ENCODE measurements around the gene CSHL1.

GRCh38 chr17:63940584-63940983 lies 29.5 kb upstream of the CSHL1 start:
- TF ChIP-seq MAX (IDR thresholded peaks at IDR 0.05): no peak
- no peak for TF ChIP-seq MAFK (IDR thresholded peaks at IDR 0.05; ENCODE audit: partially characterized antibody)
- no peak for TF ChIP-seq GATA3 (IDR thresholded peaks at IDR 0.05; ENCODE audit: borderline replicate concordance)
- no peak for TF ChIP-seq POLR2AphosphoS2 (conservative IDR thresholded peaks at IDR 0.05; ENCODE audit: low read length)
- TF ChIP-seq POLR2A (IDR thresholded peaks at IDR 0.05; ENCODE audit: low read length): no peak
- no peak for TF ChIP-seq KDM5A (IDR thresholded peaks at IDR 0.05)

Data from A549 (cell line).